ENCODE measurements around the gene IL17RB.

IL17RB gene

DNA sequence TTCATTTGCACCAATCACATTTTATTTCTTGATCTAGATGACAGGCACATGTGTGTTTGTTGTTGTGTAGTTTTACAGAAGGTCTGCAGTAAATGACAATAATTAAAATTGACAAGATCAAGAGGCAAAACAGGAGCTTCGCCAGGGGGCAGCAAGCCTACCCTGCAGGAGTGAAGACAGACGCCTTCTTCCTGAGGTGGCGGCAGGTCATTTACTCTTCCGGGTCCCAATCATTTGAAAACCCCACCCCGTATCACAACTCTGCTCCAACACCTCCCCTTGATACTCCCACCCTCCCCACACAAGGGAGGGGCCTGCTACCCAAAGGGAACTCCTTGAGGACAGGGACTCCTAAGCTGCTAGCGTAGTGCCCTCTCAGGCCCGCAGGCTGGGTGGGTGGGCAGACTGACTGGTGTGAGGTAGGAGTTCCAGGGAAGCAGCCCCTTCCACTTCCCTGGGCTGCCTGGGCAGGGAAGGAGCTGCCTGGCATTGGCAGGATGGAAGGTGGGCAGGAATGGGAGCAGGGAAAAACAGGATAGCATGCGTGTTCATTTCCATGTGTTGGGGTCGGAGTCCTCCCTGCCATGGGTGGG, 13.2 kb upstream of the IL17RB start:
- no peak for DNase-seq (ENCODE audit: low spot score)

GRCh38 chr3:53833700-53834099, 12.7 kb upstream of the IL17RB start:
- no peak for DNase-seq (ENCODE audit: low spot score)

GRCh38 chr3:53834429-53835095, 11.8 kb upstream of the IL17RB start:
- no peak for DNase-seq (ENCODE audit: low spot score)

- no peak for DNase-seq (ENCODE audit: low spot score)
These were observed 11.1 kb upstream of the IL17RB start for GRCh38 chr3:53835257-53835656.

GRCh38 chr3:53836084-53836872, 10.1 kb upstream of the IL17RB start:
- no peak for DNase-seq (ENCODE audit: low spot score)

DNA sequence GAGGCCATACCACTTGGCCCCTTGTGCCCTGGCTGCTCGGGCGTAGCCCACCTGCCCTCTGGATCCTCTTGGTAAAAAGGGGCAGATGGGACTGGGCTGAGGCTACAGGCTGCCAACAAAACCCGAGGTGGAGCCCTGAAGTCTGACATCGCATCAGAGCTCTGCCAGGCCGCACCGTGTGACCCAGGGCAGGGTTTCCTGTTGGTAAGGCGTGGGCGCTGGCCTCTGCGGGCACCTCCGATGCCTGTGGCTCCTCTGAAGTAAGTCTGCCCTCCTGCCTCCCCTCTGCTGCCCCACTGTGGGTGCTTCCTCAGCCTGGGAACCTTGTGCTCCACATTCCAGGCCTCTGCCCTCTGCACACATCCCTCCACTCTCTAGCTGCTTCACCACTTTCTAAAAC, 9.0 kb upstream of the IL17RB start:
- no peak for DNase-seq (ENCODE audit: low spot score)

DNA sequence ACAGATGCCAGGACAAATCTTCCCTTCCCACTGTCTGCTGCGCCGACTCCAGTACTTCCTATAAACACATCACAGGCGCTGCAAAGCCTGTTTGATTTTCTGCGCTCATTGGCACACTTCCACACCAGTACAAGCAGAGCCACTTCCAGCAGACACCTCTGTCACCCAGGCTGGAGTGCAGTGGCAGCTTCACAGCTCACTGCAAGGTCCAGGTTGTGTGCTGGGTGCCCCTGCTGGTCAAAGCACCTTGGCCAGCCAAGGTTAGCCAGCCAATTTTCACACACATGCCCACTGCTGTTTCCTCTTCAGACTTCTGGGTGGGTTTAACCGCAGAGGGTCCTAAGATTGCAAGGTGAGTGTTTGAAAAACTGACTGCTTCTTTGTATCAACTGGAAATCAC, 5.1 kb upstream of the IL17RB start:
- DNase-seq (ENCODE audit: low spot score), result no peak

- no peak for DNase-seq (ENCODE audit: low spot score)
These were observed 3.8 kb upstream of the IL17RB start for GRCh38 chr3:53842436-53843194.

GRCh38 chr3:53843195-53844177, 2.9 kb upstream of the IL17RB start:
- DNase-seq (ENCODE audit: low spot score), result no peak

DNA sequence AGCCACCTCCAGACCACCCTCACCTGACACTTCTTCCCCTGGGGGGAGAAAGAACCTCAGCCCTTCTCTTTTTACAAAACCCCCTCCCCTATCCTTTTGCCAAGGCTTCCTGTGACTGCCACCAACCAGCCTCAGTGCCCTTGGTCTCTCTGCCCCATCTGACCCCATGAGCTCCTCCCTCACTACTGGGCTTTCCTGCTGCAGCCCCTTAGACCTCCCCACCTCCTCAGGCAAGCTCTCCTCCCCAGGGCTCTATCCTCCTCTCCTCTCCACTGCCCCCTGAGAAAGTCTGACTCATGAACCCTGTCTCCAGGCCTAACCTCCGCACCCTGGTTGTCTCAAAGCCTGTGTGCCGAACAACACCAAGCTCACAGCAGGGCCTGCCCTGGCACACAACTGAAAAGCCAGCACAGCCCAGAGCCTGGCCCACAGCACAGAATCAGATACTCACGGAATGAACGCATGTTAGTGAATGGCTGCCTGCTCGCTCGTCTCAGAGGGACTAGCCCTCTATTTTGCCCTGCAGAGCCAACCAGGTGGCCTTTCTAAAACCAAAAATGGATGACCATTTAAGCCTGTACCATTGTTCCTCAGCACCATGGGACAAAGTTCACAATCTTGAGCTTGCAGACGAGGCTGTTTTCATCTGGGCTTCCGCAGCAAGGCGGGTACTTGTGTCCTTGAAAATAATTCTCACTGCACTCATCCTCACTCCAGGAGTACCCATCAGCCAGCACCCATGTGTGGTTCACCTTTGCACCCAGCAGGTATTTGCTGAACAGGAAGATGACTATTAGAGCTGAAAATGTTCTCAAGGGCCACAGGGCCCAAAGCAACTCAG, 1.9 kb upstream of the IL17RB start:
- no peak for DNase-seq (ENCODE audit: low spot score)

GRCh38 chr3:53845103-53845880, 1.1 kb upstream of the IL17RB start:
- DNase-seq (ENCODE audit: low spot score), result no peak

DNA sequence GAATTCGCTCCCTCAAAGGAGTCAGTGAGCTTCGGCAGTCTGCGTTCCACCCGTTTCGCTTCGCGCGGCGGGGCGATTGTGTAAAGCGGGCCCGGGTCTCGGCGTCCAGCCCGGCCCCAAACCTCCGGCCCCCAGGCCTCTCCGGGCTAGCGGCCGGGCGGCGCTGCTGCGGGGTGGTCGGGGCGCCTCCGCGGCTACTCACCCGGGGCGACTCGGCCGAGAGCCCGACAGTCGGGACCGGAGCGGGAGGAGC, 561 bp upstream of the IL17RB start:
- DNase-seq (ENCODE audit: low spot score), result no peak

DNA sequence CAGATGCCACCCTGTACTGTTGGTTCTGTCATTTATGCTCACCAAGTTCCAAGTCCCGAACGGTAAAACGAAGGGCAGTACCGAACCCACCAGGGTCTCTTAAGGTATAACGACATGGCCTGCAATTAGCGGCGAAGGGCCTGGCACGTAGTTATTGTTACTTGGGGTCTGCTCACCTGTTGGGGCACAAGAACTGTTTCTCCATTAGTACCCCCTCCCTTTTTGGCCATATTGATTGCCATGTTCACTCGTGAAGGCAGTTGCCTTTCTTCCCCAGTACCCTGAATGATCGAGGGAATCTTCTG, 435 bp downstream of the IL17RB start:
- DNase-seq (ENCODE audit: low spot score), result no peak

DNA sequence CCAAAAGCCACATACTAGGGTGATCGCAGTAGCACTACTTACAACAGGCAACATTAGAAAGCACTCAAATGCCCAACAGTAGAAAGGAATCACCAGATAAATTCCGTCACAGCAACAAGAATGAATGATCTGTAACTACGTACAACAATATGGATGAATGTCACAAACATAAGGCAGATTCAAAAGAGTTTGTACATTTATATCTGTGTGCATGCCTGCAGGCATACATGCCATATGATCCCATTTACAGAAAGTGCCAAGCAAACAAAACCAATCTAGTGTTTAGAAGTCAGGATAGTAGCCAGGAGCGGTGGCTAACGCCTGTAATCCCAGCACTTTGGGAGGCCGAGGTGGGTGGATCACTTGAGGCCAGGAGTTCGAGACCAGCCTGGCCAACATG, 3.5 kb downstream of the IL17RB start:
- DNase-seq (ENCODE audit: low spot score), result no peak

- no peak for DNase-seq (ENCODE audit: low spot score)
These were observed 4.5 kb downstream of the IL17RB start for GRCh38 chr3:53850895-53851294.

DNA sequence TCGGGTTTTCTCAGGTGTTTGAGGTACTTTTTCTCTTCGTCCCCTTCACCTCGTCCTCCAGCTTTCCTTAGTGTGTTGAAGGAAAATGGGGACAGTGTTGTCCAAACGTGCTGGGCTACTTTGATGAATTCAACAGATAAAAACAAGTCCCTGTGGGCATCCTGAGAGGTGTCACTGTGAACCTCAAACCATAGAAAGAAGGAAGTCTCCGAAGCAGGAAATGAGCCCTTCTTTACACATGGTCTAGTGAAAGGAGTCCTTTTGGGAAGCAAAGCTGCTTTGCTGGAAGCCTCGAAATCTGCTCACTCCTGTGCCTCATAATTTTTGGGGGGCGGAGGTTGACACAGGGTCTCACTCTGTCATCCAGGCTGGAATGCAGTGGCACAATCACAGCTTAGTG, 10.6 kb downstream of the IL17RB start:
- DNase-seq (ENCODE audit: low spot score), result no peak

DNA sequence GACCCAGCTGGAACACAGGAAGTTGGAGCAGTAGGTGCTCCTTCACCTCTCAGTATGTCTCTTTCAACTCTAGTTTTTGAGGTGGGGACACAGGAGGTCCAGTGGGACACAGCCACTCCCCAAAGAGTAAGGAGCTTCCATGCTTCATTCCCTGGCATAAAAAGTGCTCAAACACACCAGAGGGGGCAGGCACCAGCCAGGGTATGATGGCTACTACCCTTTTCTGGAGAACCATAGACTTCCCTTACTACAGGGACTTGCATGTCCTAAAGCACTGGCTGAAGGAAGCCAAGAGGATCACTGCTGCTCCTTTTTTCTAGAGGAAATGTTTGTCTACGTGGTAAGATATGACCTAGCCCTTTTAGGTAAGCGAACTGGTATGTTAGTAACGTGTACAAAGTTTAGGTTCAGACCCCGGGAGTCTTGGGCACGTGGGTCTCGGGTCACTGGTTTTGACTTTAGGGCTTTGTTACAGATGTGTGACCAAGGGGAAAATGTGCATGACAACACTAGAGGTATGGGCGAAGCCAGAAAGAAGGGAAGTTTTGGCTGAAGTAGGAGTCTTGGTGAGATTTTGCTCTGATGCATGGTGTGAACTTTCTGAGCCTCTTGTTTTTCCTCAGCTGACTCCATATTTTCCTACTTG, 11.9 kb downstream of the IL17RB start:
- no peak for DNase-seq (ENCODE audit: low spot score)

- DNase-seq (ENCODE audit: low spot score), result no peak
These were observed 12.8 kb downstream of the IL17RB start for GRCh38 chr3:53859178-53859577.

GRCh38 chr3:53860196-53860595, 13.8 kb downstream of the IL17RB start:
- no peak for DNase-seq (ENCODE audit: low spot score)

DNA sequence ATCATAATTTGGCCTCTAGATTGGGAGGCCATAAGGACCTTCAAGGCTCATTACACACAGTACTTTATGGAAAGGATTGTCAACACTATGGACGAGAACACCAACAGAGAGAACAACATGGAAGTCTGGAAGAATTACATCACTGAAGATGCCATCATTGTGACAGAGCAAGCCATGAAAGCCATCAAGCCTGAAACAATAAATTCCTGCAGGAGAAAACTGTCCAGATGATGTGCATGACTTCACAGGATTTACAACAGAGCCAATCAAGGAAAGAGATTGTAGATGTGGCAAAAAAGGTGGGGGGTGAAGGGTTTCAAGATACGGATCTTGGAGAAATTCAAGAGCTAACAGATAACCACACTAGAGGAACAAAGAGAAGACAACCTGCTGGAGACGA, 15.9 kb downstream of the IL17RB start:
- no peak for DNase-seq (ENCODE audit: low spot score)

Data from hematopoietic multipotent progenitor cell treated with erythropoietin and hydrocortisone succinate and interleukin-3 and kit ligand, for 15 days (in vitro differentiated cells).